GM12878 (cell line): Measurements from ENCODE around the gene BEST2. TPM values are rescaled to one million over a fixed set of nuclear protein-coding genes. Genes with fewer than 3 reads are reported as not detected.
A peak's percentile ranks its signal among the peaks of the same experiment; 100 is the strongest.

Source experiments
- CBFB ChIP-seq: IDR thresholded peaks from 2 replicates; pipeline ENCODE4 v1.6.1; 2016; ENCODE audit warnings: antibody characterized with exemption, low read depth
- EZH2 ChIP-seq: IDR thresholded peaks from 2 replicates; pipeline ENCODE4 v1.6.1; 2012; ENCODE audit warnings: low read depth, mild to moderate bottlenecking, control low read depth, inconsistent platforms, low read length, borderline replicate concordance; ENCODE audit not compliant: control insufficient read depth
- HDAC2 ChIP-seq: fragments of 200-600 bp; sonication (generic); IDR thresholded peaks from 2 replicates; pipeline ENCODE4 v1.6.1; 2017
- JUND ChIP-seq: IDR thresholded peaks from 2 replicates; pipeline ENCODE4 v1.6.1; 2012; ENCODE audit warnings: low read depth, mild to moderate bottlenecking, low read length, improper control_type of control experiment, moderate library complexity
- MEF2B ChIP-seq: fragments of 450-650 bp; IDR thresholded peaks from 2 replicates; pipeline ENCODE4 v1.6.1; 2018; ENCODE audit warnings: mild to moderate bottlenecking, moderate library complexity; ENCODE audit not compliant: partially characterized antibody, poor library complexity, severe bottlenecking
- MTA2 ChIP-seq: fragments of 450-650 bp; IDR thresholded peaks from 2 replicates; pipeline ENCODE4 v1.6.1; 2016; ENCODE audit warnings: low read depth, mild to moderate bottlenecking, moderate library complexity
- POLR2A ChIP-seq: IDR thresholded peaks from 2 replicates; pipeline ENCODE4 v1.6.1; 2011; ENCODE audit warnings: low read depth, mild to moderate bottlenecking, low read length
- POLR2AphosphoS2 ChIP-seq: IDR thresholded peaks from 2 replicates; pipeline ENCODE4 v1.6.1; 2011; ENCODE audit warnings: low read depth, mild to moderate bottlenecking, low read length, improper control_type of control experiment, moderate library complexity
- RAD51 ChIP-seq: fragments of 450-650 bp; IDR thresholded peaks from 2 replicates; pipeline ENCODE4 v1.6.1; 2016; ENCODE audit warnings: moderate library complexity, mild to moderate bottlenecking, inconsistent platforms
- STAT1 ChIP-seq: fragments of 450-650 bp; conservative IDR thresholded peaks from 2 replicates; pipeline ENCODE4 v1.6.1; 2014; ENCODE audit warnings: antibody characterized with exemption, mild to moderate bottlenecking
- TCF12 ChIP-seq: IDR thresholded peaks from 2 replicates; pipeline ENCODE4 v1.6.1; 2011; ENCODE audit warnings: low read depth, mild to moderate bottlenecking, low read length
- YBX1 ChIP-seq: fragments of 450-650 bp; IDR thresholded peaks from 2 replicates; pipeline ENCODE4 v1.6.1; 2016; ENCODE audit warnings: antibody characterized with exemption
- polyA plus RNA-seq, 11 experiments: library from polyadenylated mRNA; depleted of rRNA in 4 of 11; unstranded in 6 of 11; stranded (reverse) in 5 of 11; fragments of >200 nt; fragmentation: Nextera tagmentation in 4 of 11; fragmentation: Illumina TruSeq in 1 of 11; extraction: Ambion mirVana in 4 of 11; extraction: Trizol in 1 of 11; gene quantifications; 1 replicate in 1 of 11; 2 replicates in 10 of 11; pipeline versions ENCODE4 v1.2.1 to v1.2.3, GENCODE V29; 2011 to 2016; ENCODE audit warnings: inconsistent platforms in 2 of 11, missing spikeins in 2 of 11, low read depth in 1 of 11
- total RNA-seq, 4 experiments: library from RNA; depleted of rRNA in 3 of 4; stranded (reverse); fragments of >200 nt in 3 of 4; fragmentation: Illumina TruSeq in 1 of 4; extraction: Trizol in 1 of 4; gene quantifications; 2 replicates each; pipeline versions ENCODE4 v1.2.1 to v1.2.3, GENCODE V29; 2013 to 2021
- TF ChIP-seq, protein P1 (sequence below): fragments of 450-650 bp; IDR thresholded peaks from 2 replicates; pipeline ENCODE4 v1.6.1; 2017; ENCODE audit warnings: mild to moderate bottlenecking, moderate library complexity
- TF ChIP-seq, protein P2 (sequence below): IDR thresholded peaks from 2 replicates; pipeline ENCODE4 v1.6.1; 2011; ENCODE audit warnings: borderline replicate concordance, low read depth, mild to moderate bottlenecking, moderate library complexity, low read length; ENCODE audit not compliant: insufficient read depth, poor library complexity, severe bottlenecking
- TF ChIP-seq, protein P3 (sequence below): fragments of 450-650 bp; IDR thresholded peaks from 2 replicates; pipeline ENCODE4 v1.6.1; 2017; ENCODE audit warnings: mild to moderate bottlenecking, low read depth, inconsistent platforms; ENCODE audit not compliant: poor library complexity, severe bottlenecking
- TF ChIP-seq, protein P4 (sequence below): IDR thresholded peaks from 2 replicates; pipeline ENCODE4 v1.6.1; 2011; ENCODE audit warnings: low read depth, mild to moderate bottlenecking, low read length, moderate library complexity, borderline replicate concordance; ENCODE audit errors: extremely low read depth
- TF ChIP-seq, protein P5 (sequence below): fragments of 450-650 bp; formaldehyde crosslinking; IDR thresholded peaks from 2 replicates; pipeline ENCODE4 v1.4.0; 2020; ENCODE audit warnings: mild to moderate bottlenecking, moderate library complexity

The BEST2 gene
- total and polyA plus RNA-seq, 10 of the 15 experiments (the other 5 are each of a cell fraction or from before 2014, with no cell fraction given), result not detected

DNA sequence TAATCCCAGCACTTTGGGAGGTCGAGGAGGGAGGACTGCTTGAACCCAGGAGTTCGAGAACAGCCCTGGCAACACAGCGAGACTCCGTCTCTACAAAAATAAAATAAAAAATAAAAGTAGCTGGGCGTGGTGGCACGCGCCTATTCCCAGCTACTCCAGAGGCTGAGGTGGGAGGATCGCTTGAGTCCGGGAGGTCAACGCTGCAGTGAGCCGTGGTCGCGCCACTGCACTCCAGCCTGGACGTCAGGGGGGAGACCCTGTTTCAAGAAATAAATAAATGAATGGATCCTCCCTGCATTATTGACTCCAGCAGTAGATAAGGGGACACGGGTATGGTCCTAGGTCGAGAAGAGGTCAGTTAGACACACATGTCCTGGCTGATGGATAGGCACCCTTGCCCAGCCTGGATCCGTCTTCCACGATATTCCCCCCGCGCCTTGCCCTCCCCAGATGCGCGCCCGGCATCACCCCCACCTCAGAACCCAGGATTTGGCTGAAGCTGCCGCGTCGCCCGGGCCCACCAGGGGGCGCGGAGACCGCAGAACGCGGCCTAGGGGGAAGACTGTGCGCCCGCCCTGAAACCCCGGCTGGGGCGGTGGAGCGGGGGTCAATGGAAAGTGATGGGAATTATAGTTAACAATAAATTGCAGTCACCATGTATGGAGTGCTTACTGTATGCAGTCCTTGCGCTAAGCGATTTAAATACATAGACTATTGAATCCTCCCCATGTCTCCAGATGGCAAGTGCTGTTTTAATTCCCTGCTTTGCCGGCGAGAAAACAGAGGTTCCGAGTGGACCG, 25.8 kb downstream of the BEST2 start (continued):
- TF ChIP-seq, protein P1, sequence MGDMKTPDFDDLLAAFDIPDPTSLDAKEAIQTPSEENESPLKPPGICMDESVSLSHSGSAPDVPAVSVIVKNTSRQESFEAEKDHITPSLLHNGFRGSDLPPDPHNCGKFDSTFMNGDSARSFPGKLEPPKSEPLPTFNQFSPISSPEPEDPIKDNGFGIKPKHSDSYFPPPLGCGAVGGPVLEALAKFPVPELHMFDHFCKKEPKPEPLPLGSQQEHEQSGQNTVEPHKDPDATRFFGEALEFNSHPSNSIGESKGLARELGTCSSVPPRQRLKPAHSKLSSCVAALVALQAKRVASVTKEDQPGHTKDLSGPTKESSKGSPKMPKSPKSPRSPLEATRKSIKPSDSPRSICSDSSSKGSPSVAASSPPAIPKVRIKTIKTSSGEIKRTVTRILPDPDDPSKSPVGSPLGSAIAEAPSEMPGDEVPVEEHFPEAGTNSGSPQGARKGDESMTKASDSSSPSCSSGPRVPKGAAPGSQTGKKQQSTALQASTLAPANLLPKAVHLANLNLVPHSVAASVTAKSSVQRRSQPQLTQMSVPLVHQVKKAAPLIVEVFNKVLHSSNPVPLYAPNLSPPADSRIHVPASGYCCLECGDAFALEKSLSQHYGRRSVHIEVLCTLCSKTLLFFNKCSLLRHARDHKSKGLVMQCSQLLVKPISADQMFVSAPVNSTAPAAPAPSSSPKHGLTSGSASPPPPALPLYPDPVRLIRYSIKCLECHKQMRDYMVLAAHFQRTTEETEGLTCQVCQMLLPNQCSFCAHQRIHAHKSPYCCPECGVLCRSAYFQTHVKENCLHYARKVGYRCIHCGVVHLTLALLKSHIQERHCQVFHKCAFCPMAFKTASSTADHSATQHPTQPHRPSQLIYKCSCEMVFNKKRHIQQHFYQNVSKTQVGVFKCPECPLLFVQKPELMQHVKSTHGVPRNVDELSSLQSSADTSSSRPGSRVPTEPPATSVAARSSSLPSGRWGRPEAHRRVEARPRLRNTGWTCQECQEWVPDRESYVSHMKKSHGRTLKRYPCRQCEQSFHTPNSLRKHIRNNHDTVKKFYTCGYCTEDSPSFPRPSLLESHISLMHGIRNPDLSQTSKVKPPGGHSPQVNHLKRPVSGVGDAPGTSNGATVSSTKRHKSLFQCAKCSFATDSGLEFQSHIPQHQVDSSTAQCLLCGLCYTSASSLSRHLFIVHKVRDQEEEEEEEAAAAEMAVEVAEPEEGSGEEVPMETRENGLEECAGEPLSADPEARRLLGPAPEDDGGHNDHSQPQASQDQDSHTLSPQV, result no peak
- TF ChIP-seq, protein P2, sequence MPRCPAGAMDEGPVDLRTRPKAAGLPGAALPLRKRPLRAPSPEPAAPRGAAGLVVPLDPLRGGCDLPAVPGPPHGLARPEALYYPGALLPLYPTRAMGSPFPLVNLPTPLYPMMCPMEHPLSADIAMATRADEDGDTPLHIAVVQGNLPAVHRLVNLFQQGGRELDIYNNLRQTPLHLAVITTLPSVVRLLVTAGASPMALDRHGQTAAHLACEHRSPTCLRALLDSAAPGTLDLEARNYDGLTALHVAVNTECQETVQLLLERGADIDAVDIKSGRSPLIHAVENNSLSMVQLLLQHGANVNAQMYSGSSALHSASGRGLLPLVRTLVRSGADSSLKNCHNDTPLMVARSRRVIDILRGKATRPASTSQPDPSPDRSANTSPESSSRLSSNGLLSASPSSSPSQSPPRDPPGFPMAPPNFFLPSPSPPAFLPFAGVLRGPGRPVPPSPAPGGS, result peak; percentile 56
- TF ChIP-seq YBX1 (no peak), STAT1 (peak; percentile 74; the same call in 1 of the 2 replicates), RAD51 (no peak), POLR2AphosphoS2 (no peak), HDAC2 (no peak), MTA2 (peak; percentile 54; the same call in 1 of the 2 replicates), EZH2 (no peak), POLR2A (no peak), MEF2B (peak; percentile 50), JUND (no peak), TCF12 (peak; percentile 63; the same call in 1 of the 2 replicates), CBFB (peak; percentile 96)
- TF ChIP-seq, protein P3, sequence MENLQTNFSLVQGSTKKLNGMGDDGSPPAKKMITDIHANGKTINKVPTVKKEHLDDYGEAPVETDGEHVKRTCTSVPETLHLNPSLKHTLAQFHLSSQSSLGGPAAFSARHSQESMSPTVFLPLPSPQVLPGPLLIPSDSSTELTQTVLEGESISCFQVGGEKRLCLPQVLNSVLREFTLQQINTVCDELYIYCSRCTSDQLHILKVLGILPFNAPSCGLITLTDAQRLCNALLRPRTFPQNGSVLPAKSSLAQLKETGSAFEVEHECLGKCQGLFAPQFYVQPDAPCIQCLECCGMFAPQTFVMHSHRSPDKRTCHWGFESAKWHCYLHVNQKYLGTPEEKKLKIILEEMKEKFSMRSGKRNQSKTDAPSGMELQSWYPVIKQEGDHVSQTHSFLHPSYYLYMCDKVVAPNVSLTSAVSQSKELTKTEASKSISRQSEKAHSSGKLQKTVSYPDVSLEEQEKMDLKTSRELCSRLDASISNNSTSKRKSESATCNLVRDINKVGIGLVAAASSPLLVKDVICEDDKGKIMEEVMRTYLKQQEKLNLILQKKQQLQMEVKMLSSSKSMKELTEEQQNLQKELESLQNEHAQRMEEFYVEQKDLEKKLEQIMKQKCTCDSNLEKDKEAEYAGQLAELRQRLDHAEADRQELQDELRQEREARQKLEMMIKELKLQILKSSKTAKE, result no peak
- TF ChIP-seq, protein P4, sequence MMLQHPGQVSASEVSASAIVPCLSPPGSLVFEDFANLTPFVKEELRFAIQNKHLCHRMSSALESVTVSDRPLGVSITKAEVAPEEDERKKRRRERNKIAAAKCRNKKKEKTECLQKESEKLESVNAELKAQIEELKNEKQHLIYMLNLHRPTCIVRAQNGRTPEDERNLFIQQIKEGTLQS, result 0 out of 2 replicates have a peak, but pooled peaks have one; percentile 19
- TF ChIP-seq, protein P5, sequence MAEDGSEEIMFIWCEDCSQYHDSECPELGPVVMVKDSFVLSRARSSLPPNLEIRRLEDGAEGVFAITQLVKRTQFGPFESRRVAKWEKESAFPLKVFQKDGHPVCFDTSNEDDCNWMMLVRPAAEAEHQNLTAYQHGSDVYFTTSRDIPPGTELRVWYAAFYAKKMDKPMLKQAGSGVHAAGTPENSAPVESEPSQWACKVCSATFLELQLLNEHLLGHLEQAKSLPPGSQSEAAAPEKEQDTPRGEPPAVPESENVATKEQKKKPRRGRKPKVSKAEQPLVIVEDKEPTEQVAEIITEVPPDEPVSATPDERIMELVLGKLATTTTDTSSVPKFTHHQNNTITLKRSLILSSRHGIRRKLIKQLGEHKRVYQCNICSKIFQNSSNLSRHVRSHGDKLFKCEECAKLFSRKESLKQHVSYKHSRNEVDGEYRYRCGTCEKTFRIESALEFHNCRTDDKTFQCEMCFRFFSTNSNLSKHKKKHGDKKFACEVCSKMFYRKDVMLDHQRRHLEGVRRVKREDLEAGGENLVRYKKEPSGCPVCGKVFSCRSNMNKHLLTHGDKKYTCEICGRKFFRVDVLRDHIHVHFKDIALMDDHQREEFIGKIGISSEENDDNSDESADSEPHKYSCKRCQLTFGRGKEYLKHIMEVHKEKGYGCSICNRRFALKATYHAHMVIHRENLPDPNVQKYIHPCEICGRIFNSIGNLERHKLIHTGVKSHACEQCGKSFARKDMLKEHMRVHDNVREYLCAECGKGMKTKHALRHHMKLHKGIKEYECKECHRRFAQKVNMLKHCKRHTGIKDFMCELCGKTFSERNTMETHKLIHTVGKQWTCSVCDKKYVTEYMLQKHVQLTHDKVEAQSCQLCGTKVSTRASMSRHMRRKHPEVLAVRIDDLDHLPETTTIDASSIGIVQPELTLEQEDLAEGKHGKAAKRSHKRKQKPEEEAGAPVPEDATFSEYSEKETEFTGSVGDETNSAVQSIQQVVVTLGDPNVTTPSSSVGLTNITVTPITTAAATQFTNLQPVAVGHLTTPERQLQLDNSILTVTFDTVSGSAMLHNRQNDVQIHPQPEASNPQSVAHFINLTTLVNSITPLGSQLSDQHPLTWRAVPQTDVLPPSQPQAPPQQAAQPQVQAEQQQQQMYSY (CRISPR knock-in tag), result no peak
